Endothelial cell of umbilical vein (primary cell): Measurements from ENCODE around the gene MTREX.

ENCODE experiments used
- GATA2 ChIP-seq: IDR thresholded peaks from 2 replicates; pipeline ENCODE4 v1.7.0; 2011; ENCODE audit warnings: low read depth, mild to moderate bottlenecking, moderate library complexity, mixed read lengths, low read length; ENCODE audit not compliant: insufficient read length, insufficient read depth
- MAX ChIP-seq: IDR thresholded peaks from 2 replicates; pipeline ENCODE4 v1.6.1; 2011; ENCODE audit not compliant: insufficient read depth, insufficient read length
- TF ChIP-seq, protein P1 (sequence below), 2 donors: IDR thresholded peaks; 1 replicate in 1 of 2; 2 replicates in 1 of 2; pipeline ENCODE4 v1.5.1; 2011; ENCODE audit warnings: low read length in 2 of 2, mild to moderate bottlenecking in 2 of 2, moderate library complexity in 2 of 2, control low read depth in 1 of 2, inconsistent platforms in 1 of 2, low read depth in 1 of 2; ENCODE audit not compliant: insufficient read depth in 1 of 2; ENCODE audit errors: extremely low read depth in 1 of 2

GRCh38 chr5:55386356-55386755 is 78.6 kb downstream of the MTREX start:
- TF ChIP-seq, protein P1, sequence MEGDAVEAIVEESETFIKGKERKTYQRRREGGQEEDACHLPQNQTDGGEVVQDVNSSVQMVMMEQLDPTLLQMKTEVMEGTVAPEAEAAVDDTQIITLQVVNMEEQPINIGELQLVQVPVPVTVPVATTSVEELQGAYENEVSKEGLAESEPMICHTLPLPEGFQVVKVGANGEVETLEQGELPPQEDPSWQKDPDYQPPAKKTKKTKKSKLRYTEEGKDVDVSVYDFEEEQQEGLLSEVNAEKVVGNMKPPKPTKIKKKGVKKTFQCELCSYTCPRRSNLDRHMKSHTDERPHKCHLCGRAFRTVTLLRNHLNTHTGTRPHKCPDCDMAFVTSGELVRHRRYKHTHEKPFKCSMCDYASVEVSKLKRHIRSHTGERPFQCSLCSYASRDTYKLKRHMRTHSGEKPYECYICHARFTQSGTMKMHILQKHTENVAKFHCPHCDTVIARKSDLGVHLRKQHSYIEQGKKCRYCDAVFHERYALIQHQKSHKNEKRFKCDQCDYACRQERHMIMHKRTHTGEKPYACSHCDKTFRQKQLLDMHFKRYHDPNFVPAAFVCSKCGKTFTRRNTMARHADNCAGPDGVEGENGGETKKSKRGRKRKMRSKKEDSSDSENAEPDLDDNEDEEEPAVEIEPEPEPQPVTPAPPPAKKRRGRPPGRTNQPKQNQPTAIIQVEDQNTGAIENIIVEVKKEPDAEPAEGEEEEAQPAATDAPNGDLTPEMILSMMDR (IDR thresholded peaks at IDR 0.05; ENCODE audit: extremely low read depth in 1 of 2, insufficient read depth in 1 of 2, low read depth in 1 of 2, low read length in 2 of 2) = no peak
- TF ChIP-seq GATA2 (no peak), MAX (no peak)
